Omental fat pad (tissue), 4 donors: ENCODE results near the gene PKP3. TPM values are rescaled to one million over a fixed set of nuclear protein-coding genes. Genes with fewer than 3 reads are reported as not detected.
A peak's percentile ranks its signal among the peaks of the same experiment; 100 is the strongest.
"Not testable (repeated sequence)": the region's sequence is repeated elsewhere in the genome, so short reads cannot be mapped to it uniquely, and the experiment has no call there.

ENCODE experiments used
- ATAC-seq: fragments of 150-250 bp; one replicate; pipeline ENCODE4 v1.9.1; 2016; ENCODE audit warnings: mild to moderate bottlenecking, moderate library complexity; ENCODE audit not compliant: low FRiP score
- DNase-seq: peaks from one replicate; pipeline ENCODE4 v3.0.0-alpha.2; 2019; ENCODE audit warnings: low spot score
- CTCF ChIP-seq, 3 donors: fragments of 450-650 bp; IDR thresholded peaks; one replicate each; pipeline ENCODE4 v1.5.1; 2016 to 2017; ENCODE audit warnings: antibody characterized with exemption in 3 of 3, mild to moderate bottlenecking in 3 of 3, moderate library complexity in 2 of 3
- total RNA-seq, 4 donors: library from RNA; depleted of rRNA; stranded (reverse); fragments of >200 nt; gene quantifications; one replicate each; pipeline ENCODE4 v1.1.0, GENCODE V29; 2016

PKP3 gene
- total RNA-seq, 4 donors from 2014 or later = 0.09 to 0.96 (median 0.95) TPM; not detected in 1

GRCh38 chr11:409600-410483, 15.8 kb downstream of the PKP3 start:
- no peak for ATAC-seq
- no peak for DNase-seq
- no peak for TF ChIP-seq CTCF (IDR thresholded peaks at IDR 0.05)

DNA sequence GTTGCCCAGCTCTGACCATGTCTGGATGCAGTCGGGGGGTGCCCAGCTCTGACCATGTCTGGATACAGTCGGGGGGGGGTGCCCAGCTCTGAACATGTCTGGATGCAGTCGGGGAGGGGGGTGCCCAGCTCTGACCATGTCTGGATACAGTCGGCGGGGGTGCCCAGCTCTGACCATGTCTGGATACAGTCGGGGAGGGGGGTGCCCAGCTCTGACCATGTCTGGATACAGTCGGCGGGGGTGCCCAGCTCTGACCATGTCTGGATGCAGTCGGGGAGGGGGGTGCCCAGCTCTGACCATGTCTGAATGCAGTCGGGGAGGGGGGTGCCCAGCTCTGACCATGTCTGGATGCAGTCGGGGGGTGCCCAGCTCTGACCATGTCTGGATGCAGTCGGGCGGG, 16.7 kb downstream of the PKP3 start:
- DNase-seq, ATAC-seq: not testable (repeated sequence)

DNA sequence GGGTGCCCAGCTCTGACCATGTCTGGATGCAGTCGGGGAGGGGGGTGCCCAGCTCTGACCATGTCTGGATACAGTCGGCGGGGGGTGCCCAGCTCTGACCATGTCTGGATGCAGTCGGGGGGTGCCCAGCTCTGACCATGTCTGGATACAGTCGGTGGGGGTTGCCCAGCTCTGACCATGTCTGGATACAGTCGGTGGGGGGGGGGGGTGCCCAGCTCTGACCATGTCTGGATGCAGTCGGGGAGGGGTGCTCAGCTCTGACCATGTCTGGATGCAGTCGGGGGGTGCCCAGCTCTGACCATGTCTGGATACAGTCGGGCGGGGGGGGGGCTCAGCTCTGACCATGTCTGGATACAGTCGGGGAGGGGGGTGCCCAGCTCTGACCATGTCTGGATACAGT, 17.5 kb downstream of the PKP3 start:
- ATAC-seq = not testable (repeated sequence)
- peak; percentile 4 for DNase-seq

- DNase-seq = peak; percentile 17
- no peak for ATAC-seq
Observed at GRCh38 chr11:412641-413119, 18.7 kb downstream of the PKP3 start.

GRCh38 chr11:413120-414081, 19.4 kb downstream of the PKP3 start:
- ATAC-seq (no peak), DNase-seq (peak; percentile 14)
- TF ChIP-seq CTCF (IDR thresholded peaks at IDR 0.05) = no peak

More at GRCh38 chr11:412641-413119, 18.7 kb downstream of the PKP3 start:
- TF ChIP-seq CTCF (IDR thresholded peaks at IDR 0.05) = no peak

- ATAC-seq (no peak), DNase-seq (peak; percentile 10)
- no peak for TF ChIP-seq CTCF (IDR thresholded peaks at IDR 0.05)
Observed at GRCh38 chr11:414318-414857, 20.4 kb downstream of the PKP3 start.

GRCh38 chr11:415640-416041, 21.6 kb downstream of the PKP3 start:
- ATAC-seq = no peak
- TF ChIP-seq CTCF (IDR thresholded peaks at IDR 0.05) = no peak
- DNase-seq = no peak
